Mucosa of rectum (tissue), 2 donors: ENCODE measurements around the gene CELF5.

ENCODE experiments used
- H3K27ac ChIP-seq, 2 donors: one replicate each; pipeline ENCODE4 v1.7.0; 2013; ENCODE audit warnings: inconsistent platforms in 2 of 2, low read depth in 2 of 2, low read length in 2 of 2
- H3K27me3 ChIP-seq, 2 donors: one replicate each; pipeline ENCODE4 v1.7.0; 2013; ENCODE audit warnings: low read length in 2 of 2; ENCODE audit not compliant: control insufficient read depth in 2 of 2, insufficient read depth in 2 of 2
- H3K36me3 ChIP-seq, 2 donors: one replicate each; pipeline ENCODE4 v1.7.0; 2013; ENCODE audit warnings: low read length in 2 of 2; ENCODE audit not compliant: control insufficient read depth in 2 of 2, insufficient read depth in 2 of 2
- H3K4me1 ChIP-seq, 2 donors: one replicate each; pipeline ENCODE4 v1.7.0; 2013; ENCODE audit warnings: low read length in 2 of 2, mild to moderate bottlenecking in 1 of 2; ENCODE audit not compliant: control insufficient read depth in 2 of 2, insufficient read depth in 2 of 2
- H3K4me3 ChIP-seq, 2 donors: one replicate each; pipeline ENCODE4 v1.7.0; 2013; ENCODE audit warnings: low read length in 2 of 2
- H3K9ac ChIP-seq, 2 donors: one replicate each; pipeline ENCODE4 v1.7.0; 2013; ENCODE audit warnings: low read length in 2 of 2, low read depth in 1 of 2, mild to moderate bottlenecking in 1 of 2
- H3K9me3 ChIP-seq, 2 donors: one replicate each; pipeline ENCODE4 v1.7.0; 2013; ENCODE audit warnings: low read length in 2 of 2; ENCODE audit not compliant: control insufficient read depth in 2 of 2
- donor health status: healthy.
- donor health status: Normal muscosa, but diverticular disease.

CELF5 gene

DNA sequence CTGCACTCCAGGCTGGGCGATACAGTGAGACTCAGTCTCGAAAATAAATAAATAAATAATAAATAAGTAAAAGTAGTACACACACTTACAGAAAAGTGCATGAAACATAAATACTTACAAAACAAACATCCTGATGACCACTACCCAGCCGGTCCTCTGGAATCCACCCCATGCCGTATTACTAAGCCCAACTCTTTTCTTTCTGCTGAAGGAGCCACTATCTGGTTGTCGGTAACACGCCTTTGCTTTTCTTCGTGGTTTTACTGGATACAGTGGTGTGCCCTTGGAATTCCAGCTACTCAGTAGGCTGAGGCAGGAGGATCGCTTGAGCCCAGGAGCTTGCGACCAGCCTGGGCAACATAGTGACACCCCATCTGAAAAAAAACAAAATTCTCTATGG lies 39.4 kb downstream of the CELF5 start:
- H3K27ac ChIP-seq = no peak overlapping the region
- H3K4me1 ChIP-seq = no peaks in the 10 kb centered on the region
- no peak overlapping the region for H3K4me3 ChIP-seq
- H3K36me3 ChIP-seq = no peaks in the 10 kb centered on the region
- H3K9ac ChIP-seq = no peak overlapping the region
- H3K9me3 ChIP-seq = no peaks in the 10 kb centered on the region
- peaks cover 0 to 3% of the 10 kb centered on the region in 2 donors for H3K27me3 ChIP-seq

GRCh38 chr19:3265432-3265831 lies 41.0 kb downstream of the CELF5 start:
- H3K27ac ChIP-seq = no peak overlapping the region
- H3K4me1 ChIP-seq = no peaks in the 10 kb centered on the region
- no peak overlapping the region for H3K9ac ChIP-seq
- H3K9me3 ChIP-seq = no peaks in the 10 kb centered on the region
- peaks cover 8 to 12% of the 10 kb centered on the region in 2 donors for H3K27me3 ChIP-seq
- H3K36me3 ChIP-seq = no peaks in the 10 kb centered on the region
- no peak overlapping the region for H3K4me3 ChIP-seq

- Histone ChIP-seq H3K27me3 (peaks cover 9 to 12% of the 10 kb centered on the region in 2 donors), H3K4me3 (no peak overlapping the region), H3K27ac (no peak overlapping the region), H3K4me1 (no peaks in the 10 kb centered on the region), H3K9ac (no peak overlapping the region), H3K9me3 (no peaks in the 10 kb centered on the region), H3K36me3 (no peaks in the 10 kb centered on the region)
These were observed 41.7 kb downstream of the CELF5 start for GRCh38 chr19:3266092-3266693.

DNA sequence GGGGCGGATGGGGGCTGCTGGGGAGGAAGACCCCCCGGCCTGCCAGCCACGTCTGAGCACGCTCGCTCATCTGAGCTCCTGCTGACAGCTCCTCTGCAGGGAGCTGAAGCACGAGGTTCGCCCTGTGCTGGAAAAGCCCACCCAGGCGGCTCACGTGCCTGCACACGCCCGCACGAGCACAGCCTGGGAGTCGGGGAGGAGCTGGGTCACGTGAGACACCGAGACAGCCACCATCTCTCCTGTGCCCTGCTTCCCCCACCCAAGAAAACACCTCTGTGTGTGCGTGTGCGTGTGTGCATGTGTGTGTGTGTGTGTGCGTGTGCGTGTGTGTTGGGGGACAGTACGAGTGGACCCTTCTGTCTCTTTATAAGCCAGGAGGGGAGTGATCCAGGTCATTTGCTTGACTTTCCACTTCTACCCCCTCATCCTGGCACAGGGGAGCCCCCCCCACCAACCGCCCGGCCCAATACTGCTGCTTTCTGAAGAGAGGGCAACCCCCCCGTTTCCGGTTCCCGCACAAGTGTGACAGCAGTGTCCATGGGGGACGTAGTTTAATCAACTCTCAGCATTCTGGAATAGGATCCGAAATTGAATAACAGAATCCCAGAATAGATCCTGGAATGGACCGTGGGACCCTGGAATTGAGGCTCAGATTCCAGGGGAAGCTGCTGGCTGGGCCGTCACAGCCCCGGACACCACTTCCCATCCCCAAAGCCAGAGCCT lies 42.5 kb downstream of the CELF5 start:
- Histone ChIP-seq H3K9ac (no peak overlapping the region), H3K36me3 (no peaks in the 10 kb centered on the region), H3K4me1 (no peaks in the 10 kb centered on the region), H3K27ac (no peak overlapping the region), H3K4me3 (no peak overlapping the region), H3K27me3 (peaks cover 14 to 15% of the 10 kb centered on the region in 2 donors), H3K9me3 (no peaks in the 10 kb centered on the region)

GRCh38 chr19:3268326-3268725 lies 43.9 kb downstream of the CELF5 start:
- H3K9me3 ChIP-seq = peaks cover 0 to 6% of the 10 kb centered on the region in 2 donors
- H3K27me3 ChIP-seq = peaks cover 15 to 18% of the 10 kb centered on the region in 2 donors
- H3K36me3 ChIP-seq = no peaks in the 10 kb centered on the region
- no peak overlapping the region for H3K9ac ChIP-seq
- H3K27ac ChIP-seq = no peak overlapping the region
- H3K4me1 ChIP-seq = no peaks in the 10 kb centered on the region
- no peak overlapping the region for H3K4me3 ChIP-seq

GRCh38 chr19:3268763-3269162 lies 44.3 kb downstream of the CELF5 start:
- no peaks in the 10 kb centered on the region for H3K4me1 ChIP-seq
- H3K9me3 ChIP-seq = peaks cover 0 to 6% of the 10 kb centered on the region in 2 donors
- peaks cover 15 to 18% of the 10 kb centered on the region in 2 donors for H3K27me3 ChIP-seq
- no peaks in the 10 kb centered on the region for H3K36me3 ChIP-seq
- H3K9ac ChIP-seq = no peak overlapping the region
- no peak overlapping the region for H3K4me3 ChIP-seq
- no peak overlapping the region for H3K27ac ChIP-seq

DNA sequence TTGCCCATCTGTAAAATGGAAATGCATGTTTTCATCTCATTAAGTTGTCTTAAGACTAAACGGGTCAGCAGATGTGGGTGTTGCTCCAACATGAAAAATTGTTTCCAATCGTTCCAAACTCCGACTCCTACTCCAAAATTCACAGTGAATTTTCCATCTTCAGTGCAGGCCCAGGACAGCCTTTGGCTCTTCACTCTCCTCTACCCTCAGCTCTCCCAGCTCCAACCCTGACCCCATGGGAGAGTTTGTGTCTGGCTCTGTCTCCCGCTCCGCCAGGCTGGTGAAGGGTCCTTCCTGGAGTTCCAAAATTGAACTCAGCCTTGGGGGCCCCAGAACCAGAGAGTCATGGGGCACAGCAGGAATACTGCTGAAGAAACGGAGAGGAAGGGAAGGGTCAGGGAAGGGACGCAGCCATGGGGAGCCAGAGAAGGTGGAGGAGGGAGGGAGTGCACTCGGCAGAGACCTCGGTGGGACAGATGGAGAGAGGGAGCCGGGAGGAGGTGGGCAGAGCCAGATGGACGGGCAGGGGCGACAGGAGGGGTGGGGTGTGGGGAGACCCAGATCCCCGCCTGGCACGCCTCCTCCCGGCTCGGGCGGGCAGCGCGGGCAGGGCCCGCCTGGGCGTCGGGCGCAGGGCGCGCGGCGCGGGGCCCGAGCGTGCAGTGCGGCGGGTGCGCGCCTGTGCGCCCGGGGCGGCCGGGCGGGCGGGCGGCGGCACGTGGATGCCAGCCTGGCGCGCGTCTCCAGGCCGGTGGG lies 45.6 kb downstream of the CELF5 start:
- no peak overlapping the region for H3K4me3 ChIP-seq
- H3K27ac ChIP-seq = no peak overlapping the region
- H3K9me3 ChIP-seq = peaks cover 0 to 6% of the 10 kb centered on the region in 2 donors
- H3K36me3 ChIP-seq = no peaks in the 10 kb centered on the region
- no peak overlapping the region for H3K9ac ChIP-seq
- peaks cover 24 to 25% of the 10 kb centered on the region in 2 donors for H3K27me3 ChIP-seq
- H3K4me1 ChIP-seq = peaks cover 0 to 1% of the 10 kb centered on the region in 2 donors

- H3K4me3 ChIP-seq = no peak overlapping the region
- H3K36me3 ChIP-seq = no peaks in the 10 kb centered on the region
- H3K9me3 ChIP-seq = peaks cover 0 to 6% of the 10 kb centered on the region in 2 donors
- peaks cover 3 to 4% of the 10 kb centered on the region in 2 donors for H3K4me1 ChIP-seq
- no peak overlapping the region for H3K9ac ChIP-seq
- peaks cover 24 to 27% of the 10 kb centered on the region in 2 donors for H3K27me3 ChIP-seq
- no peak overlapping the region for H3K27ac ChIP-seq
These were observed 46.4 kb downstream of the CELF5 start for GRCh38 chr19:3270902-3271301.

- no peak overlapping the region for H3K9ac ChIP-seq
- no peak overlapping the region for H3K27ac ChIP-seq
- peaks cover 3 to 4% of the 10 kb centered on the region in 2 donors for H3K4me1 ChIP-seq
- H3K4me3 ChIP-seq = no peak overlapping the region
- peaks cover 0 to 6% of the 10 kb centered on the region in 2 donors for H3K9me3 ChIP-seq
- no peaks in the 10 kb centered on the region for H3K36me3 ChIP-seq
- peaks cover 24 to 27% of the 10 kb centered on the region in 2 donors for H3K27me3 ChIP-seq
These were observed 48.0 kb downstream of the CELF5 start for GRCh38 chr19:3272401-3272931.

- Histone ChIP-seq H3K4me1 (peaks cover 3 to 4% of the 10 kb centered on the region in 2 donors), H3K4me3 (no peak overlapping the region), H3K9ac (no peak overlapping the region), H3K27me3 (peaks cover 24 to 27% of the 10 kb centered on the region in 2 donors), H3K9me3 (peaks cover 0 to 6% of the 10 kb centered on the region in 2 donors), H3K27ac (no peak overlapping the region), H3K36me3 (no peaks in the 10 kb centered on the region)
These were observed 48.5 kb downstream of the CELF5 start for GRCh38 chr19:3272952-3273351.
